GM23338 (cell line): Measurements from ENCODE around the gene TOM1L2. TPM values are rescaled to one million over a fixed set of nuclear protein-coding genes. Genes with fewer than 3 reads are reported as not detected.

Experiments
- ATAC-seq: fragments of 200-7000 bp; cut with Tn5 transposase; 3 replicates; pipeline ENCODE4 v1.9.1; 2020
- DNase-seq: peaks from one replicate; pipeline ENCODE4 v3.0.0-alpha.2; 2015; ENCODE audit warnings: low spot score
- H2AFZ ChIP-seq: fragments of 200-600 bp; sonication (generic); 2 replicates; pipeline ENCODE4 v1.8.0; 2016; ENCODE audit warnings: antibody characterized with exemption, mild to moderate bottlenecking, moderate library complexity
- H3F3A ChIP-seq: fragments of 200-600 bp; sonication (generic); replicated peaks from 2 replicates; pipeline ENCODE4 v1.8.0; 2017; ENCODE audit warnings: antibody characterized with exemption, mixed run types, low read depth
- H3K27ac ChIP-seq: fragments of 200-600 bp; sonication (generic); 2 replicates; pipeline ENCODE4 v1.6.1; 2016; ENCODE audit warnings: low read depth
- H3K27me3 ChIP-seq: fragments of 200-600 bp; sonication (generic); 2 replicates; pipeline ENCODE4 v1.8.0; 2016; ENCODE audit warnings: mild to moderate bottlenecking, mixed run types, moderate library complexity; ENCODE audit not compliant: insufficient read depth
- H3K36me3 ChIP-seq: fragments of 200-600 bp; sonication (generic); 2 replicates; pipeline ENCODE4 v1.8.0; 2016; ENCODE audit warnings: mild to moderate bottlenecking; ENCODE audit not compliant: insufficient read depth
- H3K4me1 ChIP-seq: fragments of 200-600 bp; sonication (generic); 2 replicates; pipeline ENCODE4 v1.8.0; 2016; ENCODE audit warnings: mild to moderate bottlenecking, moderate library complexity; ENCODE audit not compliant: insufficient read depth
- H3K4me2 ChIP-seq: fragments of 200-600 bp; sonication (generic); 2 replicates; pipeline ENCODE4 v1.7.1; 2017; ENCODE audit warnings: mixed run types
- H3K4me3 ChIP-seq: fragments of 200-600 bp; sonication (generic); 2 replicates; pipeline ENCODE4 v1.6.1; 2016; ENCODE audit warnings: mixed run types
- H3K79me2 ChIP-seq: fragments of 200-600 bp; sonication (generic); replicated peaks from 2 replicates; pipeline ENCODE4 v1.8.0; 2017; ENCODE audit warnings: mild to moderate bottlenecking; ENCODE audit not compliant: insufficient read depth
- H3K9me2 ChIP-seq: fragments of 200-600 bp; sonication (generic); 2 replicates; pipeline ENCODE4 v1.8.0; 2017; ENCODE audit not compliant: insufficient read depth
- H4K20me1 ChIP-seq: fragments of 200-600 bp; sonication (generic); replicated peaks from 2 replicates; pipeline ENCODE4 v1.8.0; 2017; ENCODE audit warnings: mild to moderate bottlenecking; ENCODE audit not compliant: insufficient read depth
- H3K27ac Mint-ChIP-seq: 2 replicates; pipeline ENCODE4 v1.8.0; 2020; ENCODE audit warnings: inconsistent platforms, mild to moderate bottlenecking, moderate library complexity, mixed read lengths
- H3K27me3 Mint-ChIP-seq: 3 replicates; pipeline ENCODE4 v1.8.0; 2022; ENCODE audit warnings: low read depth, mild to moderate bottlenecking, moderate library complexity, mixed read lengths, inconsistent platforms; ENCODE audit not compliant: insufficient read depth, poor library complexity
- H3K36me3 Mint-ChIP-seq: 3 replicates; pipeline ENCODE4 v1.8.0; 2021; ENCODE audit warnings: low read depth, mild to moderate bottlenecking, inconsistent platforms, moderate library complexity, mixed read lengths
- H3K4me1 Mint-ChIP-seq: 3 replicates; pipeline ENCODE4 v1.8.0; 2020; ENCODE audit warnings: mild to moderate bottlenecking, inconsistent platforms, mixed read lengths
- H3K4me3 Mint-ChIP-seq: 3 replicates; pipeline ENCODE4 v1.8.0; 2021; ENCODE audit warnings: moderate library complexity, mild to moderate bottlenecking, inconsistent platforms, mixed read lengths
- H3K9me3 Mint-ChIP-seq: 3 replicates; pipeline ENCODE4 v1.8.0; 2020; ENCODE audit warnings: moderate library complexity, mild to moderate bottlenecking, inconsistent platforms, mixed read lengths
- CREB1 ChIP-seq: fragments of 250-450 bp; sonication (Bioruptor Pico); IDR thresholded peaks from 2 replicates; pipeline ENCODE4 v1.5.0; 2020; ENCODE audit warnings: low read depth, mild to moderate bottlenecking, moderate library complexity
- CTCF ChIP-seq, 2 experiments: fragments of 200-600 bp in 1 of 2; sonication (generic) in 1 of 2; conservative IDR thresholded peaks; 2 replicates each; pipeline versions ENCODE4 v1.5.1 to v1.6.1; 2016 to 2017; ENCODE audit warnings: antibody characterized with exemption in 2 of 2, low read depth in 2 of 2, mild to moderate bottlenecking in 2 of 2, moderate library complexity in 1 of 2
- ETS1 ChIP-seq: IDR thresholded peaks from 2 replicates; pipeline ENCODE4 v1.6.1; 2016; ENCODE audit warnings: antibody characterized with exemption
- EZH2 ChIP-seq: fragments of 200-600 bp; sonication (generic); IDR thresholded peaks from one replicate; pipeline ENCODE4 v1.8.0; 2017; ENCODE audit warnings: antibody characterized with exemption, mild to moderate bottlenecking, low read depth; ENCODE audit not compliant: unreplicated experiment
- EZH2phosphoT487 ChIP-seq: fragments of 200-600 bp; sonication (generic); IDR thresholded peaks from one replicate; pipeline ENCODE4 v1.8.1; 2018; ENCODE audit warnings: antibody characterized with exemption; ENCODE audit not compliant: unreplicated experiment
- JUNB ChIP-seq: IDR thresholded peaks from one replicate; pipeline ENCODE4 v1.6.1; 2016; ENCODE audit warnings: antibody characterized with exemption; ENCODE audit not compliant: unreplicated experiment
- NANOG ChIP-seq: IDR thresholded peaks from 2 replicates; pipeline ENCODE4 v1.6.1; 2016; ENCODE audit warnings: antibody characterized with exemption, borderline replicate concordance
- POLR2AphosphoS5 ChIP-seq: IDR thresholded peaks from 2 replicates; pipeline ENCODE4 v1.6.1; 2016; ENCODE audit warnings: antibody characterized with exemption, low read depth
- STAT1 ChIP-seq: IDR thresholded peaks from one replicate; pipeline ENCODE4 v1.6.1; 2016; ENCODE audit warnings: antibody characterized with exemption; ENCODE audit not compliant: unreplicated experiment
- ZNF114 ChIP-seq: fragments of 250-450 bp; sonication (Bioruptor Pico); IDR thresholded peaks from 2 replicates; pipeline ENCODE4 v1.5.0; 2020; ENCODE audit warnings: mild to moderate bottlenecking, moderate library complexity
- ZNF331 ChIP-seq: fragments of 250-450 bp; sonication (Bioruptor Pico); IDR thresholded peaks from 2 replicates; pipeline ENCODE4 v1.5.0; 2020; ENCODE audit warnings: low read depth, mild to moderate bottlenecking, moderate library complexity
- polyA plus RNA-seq: library from polyadenylated mRNA; unstranded; fragments of >200 nt; fragmentation: Nextera tagmentation; extraction: Ambion mirVana; gene quantifications from 2 replicates; pipeline ENCODE4 v1.2.1, GENCODE V29; 2016
- total RNA-seq: library from RNA; depleted of rRNA; stranded (reverse); fragments of >200 nt; shearing (Covaris generic); gene quantifications from 2 replicates; pipeline ENCODE4 v1.2.3, GENCODE V29; 2014
- TF ChIP-seq, protein P1 (sequence below): fragments of 250-450 bp; sonication (Bioruptor Pico); IDR thresholded peaks from 2 replicates; pipeline ENCODE4 v1.5.0; 2020; ENCODE audit warnings: mild to moderate bottlenecking, moderate library complexity
- TF ChIP-seq, protein P2 (sequence below): IDR thresholded peaks from one replicate; pipeline ENCODE4 v1.6.1; 2018; ENCODE audit warnings: antibody characterized with exemption; ENCODE audit not compliant: unreplicated experiment

TOM1L2 gene
- total and polyA plus RNA-seq, 2 experiments from 2014 or later = 3.3 TPM

GRCh38 chr17:17926036-17926435 lies 46.2 kb downstream of the TOM1L2 start (continued):
- TF ChIP-seq, protein P1, sequence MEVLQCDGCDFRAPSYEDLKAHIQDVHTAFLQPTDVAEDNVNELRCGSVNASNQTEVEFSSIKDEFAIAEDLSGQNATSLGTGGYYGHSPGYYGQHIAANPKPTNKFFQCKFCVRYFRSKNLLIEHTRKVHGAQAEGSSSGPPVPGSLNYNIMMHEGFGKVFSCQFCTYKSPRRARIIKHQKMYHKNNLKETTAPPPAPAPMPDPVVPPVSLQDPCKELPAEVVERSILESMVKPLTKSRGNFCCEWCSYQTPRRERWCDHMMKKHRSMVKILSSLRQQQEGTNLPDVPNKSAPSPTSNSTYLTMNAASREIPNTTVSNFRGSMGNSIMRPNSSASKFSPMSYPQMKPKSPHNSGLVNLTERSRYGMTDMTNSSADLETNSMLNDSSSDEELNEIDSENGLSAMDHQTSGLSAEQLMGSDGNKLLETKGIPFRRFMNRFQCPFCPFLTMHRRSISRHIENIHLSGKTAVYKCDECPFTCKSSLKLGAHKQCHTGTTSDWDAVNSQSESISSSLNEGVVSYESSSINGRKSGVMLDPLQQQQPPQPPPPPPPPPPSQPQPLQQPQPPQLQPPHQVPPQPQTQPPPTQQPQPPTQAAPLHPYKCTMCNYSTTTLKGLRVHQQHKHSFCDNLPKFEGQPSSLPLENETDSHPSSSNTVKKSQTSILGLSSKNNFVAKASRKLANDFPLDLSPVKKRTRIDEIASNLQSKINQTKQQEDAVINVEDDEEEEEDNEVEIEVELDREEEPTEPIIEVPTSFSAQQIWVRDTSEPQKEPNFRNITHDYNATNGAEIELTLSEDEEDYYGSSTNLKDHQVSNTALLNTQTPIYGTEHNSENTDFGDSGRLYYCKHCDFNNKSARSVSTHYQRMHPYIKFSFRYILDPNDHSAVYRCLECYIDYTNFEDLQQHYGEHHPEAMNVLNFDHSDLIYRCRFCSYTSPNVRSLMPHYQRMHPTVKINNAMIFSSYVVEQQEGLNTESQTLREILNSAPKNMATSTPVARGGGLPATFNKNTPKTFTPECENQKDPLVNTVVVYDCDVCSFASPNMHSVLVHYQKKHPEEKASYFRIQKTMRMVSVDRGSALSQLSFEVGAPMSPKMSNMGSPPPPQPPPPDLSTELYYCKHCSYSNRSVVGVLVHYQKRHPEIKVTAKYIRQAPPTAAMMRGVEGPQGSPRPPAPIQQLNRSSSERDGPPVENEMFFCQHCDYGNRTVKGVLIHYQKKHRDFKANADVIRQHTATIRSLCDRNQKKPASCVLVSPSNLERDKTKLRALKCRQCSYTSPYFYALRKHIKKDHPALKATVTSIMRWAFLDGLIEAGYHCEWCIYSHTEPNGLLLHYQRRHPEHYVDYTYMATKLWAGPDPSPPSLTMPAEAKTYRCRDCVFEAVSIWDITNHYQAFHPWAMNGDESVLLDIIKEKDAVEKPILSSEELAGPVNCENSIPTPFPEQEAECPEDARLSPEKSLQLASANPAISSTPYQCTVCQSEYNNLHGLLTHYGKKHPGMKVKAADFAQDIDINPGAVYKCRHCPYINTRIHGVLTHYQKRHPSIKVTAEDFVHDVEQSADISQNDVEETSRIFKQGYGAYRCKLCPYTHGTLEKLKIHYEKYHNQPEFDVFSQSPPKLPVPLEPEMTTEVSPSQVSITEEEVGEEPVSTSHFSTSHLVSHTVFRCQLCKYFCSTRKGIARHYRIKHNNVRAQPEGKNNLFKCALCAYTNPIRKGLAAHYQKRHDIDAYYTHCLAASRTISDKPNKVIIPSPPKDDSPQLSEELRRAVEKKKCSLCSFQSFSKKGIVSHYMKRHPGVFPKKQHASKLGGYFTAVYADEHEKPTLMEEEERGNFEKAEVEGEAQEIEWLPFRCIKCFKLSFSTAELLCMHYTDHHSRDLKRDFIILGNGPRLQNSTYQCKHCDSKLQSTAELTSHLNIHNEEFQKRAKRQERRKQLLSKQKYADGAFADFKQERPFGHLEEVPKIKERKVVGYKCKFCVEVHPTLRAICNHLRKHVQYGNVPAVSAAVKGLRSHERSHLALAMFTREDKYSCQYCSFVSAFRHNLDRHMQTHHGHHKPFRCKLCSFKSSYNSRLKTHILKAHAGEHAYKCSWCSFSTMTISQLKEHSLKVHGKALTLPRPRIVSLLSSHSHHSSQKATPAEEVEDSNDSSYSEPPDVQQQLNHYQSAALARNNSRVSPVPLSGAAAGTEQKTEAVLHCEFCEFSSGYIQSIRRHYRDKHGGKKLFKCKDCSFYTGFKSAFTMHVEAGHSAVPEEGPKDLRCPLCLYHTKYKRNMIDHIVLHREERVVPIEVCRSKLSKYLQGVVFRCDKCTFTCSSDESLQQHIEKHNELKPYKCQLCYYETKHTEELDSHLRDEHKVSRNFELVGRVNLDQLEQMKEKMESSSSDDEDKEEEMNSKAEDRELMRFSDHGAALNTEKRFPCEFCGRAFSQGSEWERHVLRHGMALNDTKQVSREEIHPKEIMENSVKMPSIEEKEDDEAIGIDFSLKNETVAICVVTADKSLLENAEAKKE (CRISPR knock-in tag) = no peak
- TF ChIP-seq ZNF114 (CRISPR knock-in tag) = no peak

GRCh38 chr17:17924857-17925250 lies 47.3 kb downstream of the TOM1L2 start:
- Histone ChIP-seq H3K79me2 (no peaks in the 10 kb centered on the region), H3K4me3 (no peak overlapping the region), H3K27ac (no peak overlapping the region), H3K27me3 (no peaks in the 10 kb centered on the region), H3F3A (peaks cover 10% of the 10 kb centered on the region; the same call in 1 of the 2 replicates), H3K9me2 (no peaks in the 10 kb centered on the region), H3K4me1 (peaks cover 32% of the 10 kb centered on the region), H3K36me3 (no peaks in the 10 kb centered on the region), H3K4me2 (no peak overlapping the region), H4K20me1 (no peaks in the 10 kb centered on the region), H2AFZ (no peak overlapping the region)
- Mint-ChIP-seq H3K27me3 (peaks cover 9% of the 10 kb centered on the region), H3K4me1 (peaks cover 31% of the 10 kb centered on the region), H3K4me3 (no peak overlapping the region), H3K27ac (no peak overlapping the region), H3K9me3 (no peaks in the 10 kb centered on the region), H3K36me3 (no peaks in the 10 kb centered on the region)
- no peak for DNase-seq
- ATAC-seq = no peak
- TF ChIP-seq POLR2AphosphoS5 = no peak
- TF ChIP-seq EZH2phosphoT487 = no peak
- TF ChIP-seq CTCF (conservative IDR thresholded peaks at IDR 0.05; ENCODE audit: low read depth in 2 of 2) = no peak
- TF ChIP-seq, protein P2, sequence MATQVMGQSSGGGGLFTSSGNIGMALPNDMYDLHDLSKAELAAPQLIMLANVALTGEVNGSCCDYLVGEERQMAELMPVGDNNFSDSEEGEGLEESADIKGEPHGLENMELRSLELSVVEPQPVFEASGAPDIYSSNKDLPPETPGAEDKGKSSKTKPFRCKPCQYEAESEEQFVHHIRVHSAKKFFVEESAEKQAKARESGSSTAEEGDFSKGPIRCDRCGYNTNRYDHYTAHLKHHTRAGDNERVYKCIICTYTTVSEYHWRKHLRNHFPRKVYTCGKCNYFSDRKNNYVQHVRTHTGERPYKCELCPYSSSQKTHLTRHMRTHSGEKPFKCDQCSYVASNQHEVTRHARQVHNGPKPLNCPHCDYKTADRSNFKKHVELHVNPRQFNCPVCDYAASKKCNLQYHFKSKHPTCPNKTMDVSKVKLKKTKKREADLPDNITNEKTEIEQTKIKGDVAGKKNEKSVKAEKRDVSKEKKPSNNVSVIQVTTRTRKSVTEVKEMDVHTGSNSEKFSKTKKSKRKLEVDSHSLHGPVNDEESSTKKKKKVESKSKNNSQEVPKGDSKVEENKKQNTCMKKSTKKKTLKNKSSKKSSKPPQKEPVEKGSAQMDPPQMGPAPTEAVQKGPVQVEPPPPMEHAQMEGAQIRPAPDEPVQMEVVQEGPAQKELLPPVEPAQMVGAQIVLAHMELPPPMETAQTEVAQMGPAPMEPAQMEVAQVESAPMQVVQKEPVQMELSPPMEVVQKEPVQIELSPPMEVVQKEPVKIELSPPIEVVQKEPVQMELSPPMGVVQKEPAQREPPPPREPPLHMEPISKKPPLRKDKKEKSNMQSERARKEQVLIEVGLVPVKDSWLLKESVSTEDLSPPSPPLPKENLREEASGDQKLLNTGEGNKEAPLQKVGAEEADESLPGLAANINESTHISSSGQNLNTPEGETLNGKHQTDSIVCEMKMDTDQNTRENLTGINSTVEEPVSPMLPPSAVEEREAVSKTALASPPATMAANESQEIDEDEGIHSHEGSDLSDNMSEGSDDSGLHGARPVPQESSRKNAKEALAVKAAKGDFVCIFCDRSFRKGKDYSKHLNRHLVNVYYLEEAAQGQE = no peak
- TF ChIP-seq ETS1 = no peak
- TF ChIP-seq ZNF331 (CRISPR knock-in tag) = no peak
- TF ChIP-seq JUNB = no peak
- no peak for TF ChIP-seq CREB1
- TF ChIP-seq EZH2 = no peak
- TF ChIP-seq STAT1 = no peak
- TF ChIP-seq NANOG = no peak
